OCI-LY3 (cell line): ENCODE results near the gene GPATCH4.

Experiments used
- CTCF ChIP-seq: fragments of 200-600, 300-600 bp; sonication (generic); IDR thresholded peaks from 2 replicates; pipeline ENCODE4 v1.5.1; 2014; ENCODE audit warnings: antibody characterized with exemption, low read length, low read depth
- EZH2phosphoT487 ChIP-seq: fragments of 200-600 bp; shearing (Covaris generic); IDR thresholded peaks from 2 replicates; pipeline ENCODE4 v1.6.1; 2018; ENCODE audit warnings: antibody characterized with exemption, mixed run types, low read depth

- no peak for TF ChIP-seq EZH2phosphoT487
- TF ChIP-seq CTCF: no peak; the same call in 1 of the 2 replicates
Observed at GRCh38 chr1:156599811-156600210, 1.5 kb downstream of the GPATCH4 start.
